22Rv1 (cell line): ENCODE results near the gene ABCC4.

ENCODE experiments used
- CTCF ChIP-seq: fragments of 450-650 bp; IDR thresholded peaks from 2 replicates; pipeline ENCODE4 v1.5.1; 2017; ENCODE audit warnings: mild to moderate bottlenecking
- ZFX ChIP-seq: fragments of 450-650 bp; IDR thresholded peaks from 2 replicates; pipeline ENCODE4 v1.6.1; 2017; ENCODE audit warnings: antibody characterized with exemption, borderline replicate concordance

GRCh38 chr13:95124959-95125358 lies 176.3 kb downstream of the ABCC4 start:
- TF ChIP-seq CTCF (no peak), ZFX (no peak)
